Cardiac septum (tissue), 1 donor: ENCODE data around the gene ZMIZ2. TPM values are rescaled to one million over a fixed set of nuclear protein-coding genes. Genes with fewer than 3 reads are reported as not detected.
"Not testable (repeated sequence)": the region's sequence is repeated elsewhere in the genome, so short reads cannot be mapped to it uniquely, and the experiment has no call there.

Experiments
- DNase-seq: peaks from one replicate; pipeline ENCODE4 v3.0.0-alpha.2; 2020; ENCODE audit warnings: low spot score
- intact Hi-C: fragments of 100-400 bp; cut with DNase I; formaldehyde crosslinking; loops from one replicate; pipeline ENCODE4 v1.14.0; 2022
- total RNA-seq: library from RNA; stranded (reverse); fragmentation: NEBNext Ultra II Directional; extraction: Animal tissue kit (Norgen Biotek cat#: 25700); gene quantifications from one replicate; pipeline ENCODE4 v1.2.1, GENCODE V29; 2021
- donor health status: DM: no; HTN: no; CAD: no.

ZMIZ2 gene
- total RNA-seq, 1 donor from 2014 or later = 62.4 TPM

DNA sequence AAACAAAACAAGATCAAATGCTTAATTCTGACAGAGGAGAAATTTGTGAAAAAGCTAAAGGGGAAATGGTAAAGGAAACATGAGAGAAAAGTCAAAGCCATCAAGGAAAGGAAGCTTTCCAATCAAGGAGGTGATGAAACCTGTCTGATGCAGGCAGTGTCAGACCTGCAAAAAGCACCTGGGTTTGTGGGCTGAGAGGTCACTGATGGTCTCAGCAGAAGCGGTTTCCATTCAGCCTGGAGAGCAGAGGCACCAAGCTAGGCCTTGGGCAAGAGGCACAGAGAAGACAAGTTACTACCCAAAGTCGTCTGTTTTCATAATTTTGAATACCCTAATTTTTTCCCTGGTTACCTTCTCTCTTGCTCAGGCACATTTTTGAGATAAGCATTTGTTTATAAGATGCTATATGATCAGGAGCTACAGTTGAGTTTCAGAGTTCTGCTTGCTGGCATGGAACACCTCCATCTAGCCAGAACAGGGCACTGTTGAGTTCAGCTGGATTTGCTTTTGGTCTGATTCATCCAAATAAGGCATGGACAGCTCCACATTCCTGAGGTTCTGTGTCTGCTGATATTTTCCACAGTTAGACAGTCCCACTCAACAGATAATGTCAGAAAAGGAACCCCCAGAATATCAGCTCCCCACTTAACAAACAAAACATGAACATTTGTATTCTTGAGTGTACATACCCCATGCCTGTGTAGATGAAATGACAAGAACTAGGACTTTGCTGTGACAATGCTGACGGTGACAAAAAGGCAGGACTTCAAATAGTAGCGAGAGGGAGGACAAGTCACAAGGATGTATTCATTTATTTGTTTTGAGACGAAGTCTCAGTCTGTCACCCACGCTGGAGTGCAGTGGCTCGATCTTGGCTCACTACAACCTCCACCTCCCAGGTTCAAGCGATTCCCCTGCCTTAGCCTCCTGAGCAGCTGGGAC is 42.9 kb downstream of the ZMIZ2 start:
- intact Hi-C loops = no loop called here
- no peak for DNase-seq

DNA sequence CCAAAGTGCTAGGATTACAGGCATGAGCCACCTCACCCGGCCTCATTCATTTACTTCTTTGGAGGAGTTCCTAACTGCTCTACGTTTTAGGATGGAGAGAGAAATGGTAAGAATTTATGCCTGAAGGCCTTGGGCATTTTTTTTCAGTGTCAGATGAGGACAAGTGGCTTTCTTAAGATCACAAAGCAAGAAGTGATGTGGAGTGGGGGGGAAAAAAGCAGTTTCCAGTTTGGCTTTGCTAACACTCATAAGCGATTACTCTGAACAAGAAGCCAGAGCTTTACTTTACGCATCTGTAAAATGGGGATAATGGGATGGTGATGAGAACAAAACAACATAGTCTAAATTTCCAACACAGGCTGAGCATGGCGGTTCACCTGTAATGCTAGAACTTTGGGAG is 45.3 kb downstream of the ZMIZ2 start:
- intact Hi-C loops = no loop called here
- DNase-seq = no peak

DNA sequence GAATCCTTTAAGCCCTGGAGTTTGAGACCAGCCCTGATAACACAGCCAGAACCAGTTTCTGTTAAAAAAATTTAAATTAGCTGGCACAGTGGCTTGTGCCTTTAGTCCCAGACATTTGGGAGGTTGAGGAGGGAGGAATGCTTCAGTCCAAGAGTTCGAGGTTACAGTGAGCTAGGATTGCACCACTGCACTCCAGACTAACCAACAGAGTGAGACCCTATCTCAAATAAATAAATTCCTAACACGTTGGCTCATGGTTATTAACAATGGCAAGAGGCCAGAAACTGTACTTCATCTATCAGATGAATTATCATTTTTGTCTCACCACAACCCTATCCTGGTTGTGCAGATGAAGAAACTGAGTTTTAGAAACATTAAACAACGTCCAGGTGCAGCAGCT is 45.7 kb downstream of the ZMIZ2 start:
- intact Hi-C loops = no loop called here
- no peak for DNase-seq

DNA sequence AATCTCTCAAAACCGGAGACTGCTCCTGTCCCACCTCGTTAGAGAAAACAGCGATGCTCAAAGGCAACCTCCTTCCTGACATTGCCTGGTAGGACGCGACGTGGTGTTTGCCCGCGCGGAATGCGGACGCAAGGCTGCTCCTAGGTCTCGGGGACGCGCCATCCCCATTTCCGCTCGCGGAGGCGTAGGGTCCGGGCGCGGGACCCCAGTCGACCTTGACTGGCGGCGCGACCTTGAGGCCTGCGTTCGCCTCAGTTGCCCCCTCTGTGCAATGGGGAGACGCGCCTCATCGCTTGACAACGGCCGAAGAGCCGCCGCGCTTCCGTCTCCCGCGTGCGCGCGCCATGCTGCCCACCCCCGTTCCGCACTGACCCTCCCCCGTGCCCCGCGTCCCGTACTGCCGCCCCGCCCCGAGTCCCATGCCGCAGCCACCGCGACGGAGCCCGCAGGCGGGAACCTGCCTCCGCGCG is 47.4 kb downstream of the ZMIZ2 start:
- intact Hi-C loops = loop anchor here (2.0 to 5.0 kb wide), 4 partner anchors 34 to 189 kb away; partner anchors contain the start of genes OGDH and ZMIZ2
- peak; percentile 78 for DNase-seq

GRCh38 chr7:44796504-44797328 is 48.1 kb downstream of the ZMIZ2 start, which contains the start of gene PPIA:
PPIA (plus strand) TSS chr7:44796681; CDS start chr7:44796725, 44 bp downstream.
- DNase-seq = peak; percentile 99
- intact Hi-C loops = loop anchor here (2.0 to 5.0 kb wide), 4 partner anchors 34 to 189 kb away; partner anchors contain the start of genes OGDH and ZMIZ2

- peak; percentile 94 for DNase-seq
- intact Hi-C loops = loop anchor here (2.0 to 5.0 kb wide), 4 partner anchors 35 to 190 kb away; partner anchors contain the start of genes OGDH and ZMIZ2
Measured at GRCh38 chr7:44797329-44798258, 48.9 kb downstream of the ZMIZ2 start.

- no peak for DNase-seq
- intact Hi-C loops = loop anchor here (5.0 kb wide), 3 partner anchors 36 to 191 kb away; partner anchors contain the start of genes OGDH and ZMIZ2
Measured at GRCh38 chr7:44798649-44799305, 50.1 kb downstream of the ZMIZ2 start.

DNA sequence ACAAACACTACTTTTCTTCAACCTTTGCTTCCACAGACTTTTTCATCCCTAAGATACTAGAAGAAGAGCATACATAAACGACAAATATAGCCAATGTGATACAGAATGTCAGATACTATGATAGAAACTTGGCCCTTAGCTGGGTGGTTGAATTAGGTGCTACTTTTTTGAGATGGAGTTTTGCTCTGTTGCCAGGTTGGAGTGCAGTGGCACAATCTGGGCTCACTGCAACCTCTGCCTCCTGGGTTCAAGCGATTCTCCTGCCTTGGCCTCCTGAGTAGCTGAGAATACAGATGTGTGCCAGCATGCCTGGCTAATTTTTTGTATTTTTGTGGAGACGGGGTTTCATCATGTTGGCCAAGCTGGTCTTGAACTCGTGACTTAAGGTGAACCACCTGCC is 51.3 kb downstream of the ZMIZ2 start:
- no peak for DNase-seq
- intact Hi-C loops = loop anchor here (5.0 kb wide), 3 partner anchors 38 to 193 kb away; partner anchors contain the start of genes OGDH and ZMIZ2

- DNase-seq = no peak
- intact Hi-C loops = no loop called here
Measured at GRCh38 chr7:44801890-44802289, 53.2 kb downstream of the ZMIZ2 start.

- no peak for DNase-seq
- intact Hi-C loops = no loop called here
Measured at GRCh38 chr7:44802418-44803025, 53.9 kb downstream of the ZMIZ2 start.

- intact Hi-C loops, DNase-seq: not testable (repeated sequence)
Measured at GRCh38 chr7:44803828-44804519, 55.3 kb downstream of the ZMIZ2 start.

GRCh38 chr7:44805950-44806349 is 57.3 kb downstream of the ZMIZ2 start:
- intact Hi-C loops = no loop called here
- DNase-seq = no peak

GRCh38 chr7:44808914-44809393 is 60.3 kb downstream of the ZMIZ2 start:
- DNase-seq = peak; percentile 1
- intact Hi-C loops = no loop called here

DNA sequence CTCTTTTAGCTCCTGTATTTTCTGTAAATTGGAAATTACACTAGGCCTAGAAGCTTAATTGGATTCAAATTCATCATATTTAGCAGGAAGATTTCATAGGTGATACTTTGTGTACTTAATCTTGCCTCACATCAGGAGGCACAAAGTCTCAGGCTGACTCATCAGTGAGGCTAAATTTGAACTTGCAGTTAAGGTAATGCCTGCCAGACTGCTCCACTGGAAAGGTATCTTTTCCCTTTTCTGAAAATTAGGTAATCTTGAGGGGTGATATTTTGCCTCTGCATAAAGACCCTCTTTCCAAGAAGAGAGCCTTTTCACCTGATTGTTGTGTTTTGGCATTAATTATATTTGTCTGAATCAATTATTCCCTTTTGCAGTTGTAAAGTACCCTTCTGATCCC is 62.4 kb downstream of the ZMIZ2 start:
- DNase-seq = no peak
- intact Hi-C loops = no loop called here

DNA sequence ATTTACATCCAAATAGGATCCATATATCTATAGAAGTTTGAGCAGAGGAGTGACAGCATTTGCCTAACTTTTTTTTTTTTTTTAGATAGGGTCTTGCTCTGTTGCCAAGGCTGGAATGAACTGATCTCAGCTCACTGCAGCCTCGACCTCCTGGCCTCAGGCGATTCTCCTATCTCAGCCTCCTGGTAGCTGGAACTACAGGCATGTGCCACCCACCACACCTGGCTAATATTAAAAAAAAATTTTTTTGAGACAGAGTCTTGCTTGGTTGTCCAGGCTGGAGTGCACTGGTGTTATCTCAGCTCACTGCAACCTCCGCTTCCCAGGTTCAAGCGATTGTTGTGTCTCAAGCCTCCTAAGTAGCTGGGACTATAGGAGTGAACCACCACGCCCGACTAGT is 62.9 kb downstream of the ZMIZ2 start:
- intact Hi-C loops = no loop called here
- DNase-seq = peak; percentile 6

DNA sequence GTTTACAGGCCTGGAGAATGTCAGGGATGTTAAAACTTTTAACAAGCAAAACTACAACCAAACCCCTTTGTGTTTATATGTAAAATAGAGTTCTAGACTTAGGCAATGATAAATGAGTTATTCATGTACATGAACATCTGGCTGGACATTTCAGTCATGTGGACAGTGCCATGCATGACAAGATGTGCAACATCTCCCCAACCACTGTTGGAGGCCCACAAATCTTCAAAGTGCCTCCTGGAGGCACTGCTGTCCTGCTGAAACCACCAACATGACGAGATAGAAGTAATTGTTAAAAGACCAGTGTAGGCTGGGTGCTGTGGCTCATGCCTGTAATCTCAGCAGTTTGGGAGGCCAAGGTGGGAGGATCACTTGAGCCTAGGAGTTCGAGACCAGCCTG is 66.3 kb downstream of the ZMIZ2 start:
- peak; percentile 0 for DNase-seq
- intact Hi-C loops = no loop called here

- intact Hi-C loops = no loop called here
Measured at GRCh38 chr7:44819292-44819691, 70.6 kb downstream of the ZMIZ2 start.

More at GRCh38 chr7:44819292-44819691, 70.6 kb downstream of the ZMIZ2 start:
- DNase-seq = no peak
